KG1 (cell line): Measurements from ENCODE around the gene WNT5B.

Experiments used
- DNase-seq: peaks from one replicate; lab custom pipeline; 2025; lab: John Stamatoyannopoulos, UW

Gene WNT5B

GRCh38 chr12:1628666-1629337 lies at the start of gene WNT5B:
Gene WNT5B, plus strand, starts transcription at chr12:1629231. Its CDS starts 2,124 bp downstream, at chr12:1631355.
- DNase-seq = no peak

GRCh38 chr12:1579651-1580435 lies 49.2 kb upstream of the WNT5B start:
- DNase-seq = no peak

- no peak for DNase-seq
Measured at GRCh38 chr12:1580526-1580925, 48.5 kb upstream of the WNT5B start.

GRCh38 chr12:1581973-1582708 lies 46.9 kb upstream of the WNT5B start:
- DNase-seq = no peak

- no peak for DNase-seq
Measured at GRCh38 chr12:1582709-1583050, 46.4 kb upstream of the WNT5B start.

GRCh38 chr12:1583421-1584078 lies 45.5 kb upstream of the WNT5B start:
- peak; percentile 56 for DNase-seq

GRCh38 chr12:1584326-1584725 lies 44.7 kb upstream of the WNT5B start:
- no peak for DNase-seq

- no peak for DNase-seq
Measured at GRCh38 chr12:1587927-1588574, 41.0 kb upstream of the WNT5B start.

GRCh38 chr12:1588575-1588947 lies 40.5 kb upstream of the WNT5B start:
- no peak for DNase-seq

GRCh38 chr12:1590221-1590979 lies 38.6 kb upstream of the WNT5B start:
- no peak for DNase-seq

- no peak for DNase-seq
Measured at GRCh38 chr12:1591034-1591433, 38.0 kb upstream of the WNT5B start.

- DNase-seq = no peak
Measured at GRCh38 chr12:1591543-1591942, 37.5 kb upstream of the WNT5B start.

GRCh38 chr12:1592444-1593173 lies 36.4 kb upstream of the WNT5B start:
- DNase-seq = no peak

GRCh38 chr12:1593174-1594005 lies 35.6 kb upstream of the WNT5B start:
- no peak for DNase-seq

GRCh38 chr12:1594006-1594260 lies 35.1 kb upstream of the WNT5B start:
- DNase-seq = no peak

- peak; percentile 79 for DNase-seq
Measured at GRCh38 chr12:1594261-1595025, 34.6 kb upstream of the WNT5B start, which contains the start of gene FBXL14. Gene FBXL14, minus strand, starts transcription at chr12:1594581. Its CDS starts 515 bp downstream, at chr12:1594066.

- DNase-seq = no peak
Measured at GRCh38 chr12:1595026-1595561, 33.9 kb upstream of the WNT5B start.

GRCh38 chr12:1595690-1596347 lies 33.2 kb upstream of the WNT5B start:
- DNase-seq = no peak
